Endodermal cell (in vitro differentiated cells): Measurements from ENCODE around the gene OR5L1. TPM values are rescaled to one million over a fixed set of nuclear protein-coding genes. Genes with fewer than 3 reads are reported as not detected.

Experiments used
- DNase-seq: peaks from one replicate; pipeline ENCODE4 v3.0.0-alpha.2; 2017
- H3K27ac ChIP-seq: 2 replicates; pipeline ENCODE4 v1.5.1; 2013; ENCODE audit warnings: mild to moderate bottlenecking, low read depth, low read length, moderate library complexity
- H3K27me3 ChIP-seq: 2 replicates; pipeline ENCODE4 v1.6.1; 2013; ENCODE audit warnings: mild to moderate bottlenecking, low read length, moderate library complexity; ENCODE audit not compliant: insufficient read depth, control insufficient read depth, poor library complexity, severe bottlenecking
- H3K36me3 ChIP-seq: 2 replicates; pipeline ENCODE4 v1.7.0; 2013; ENCODE audit warnings: mild to moderate bottlenecking, low read length, moderate library complexity; ENCODE audit not compliant: control insufficient read depth, insufficient read depth
- H3K4me1 ChIP-seq: one replicate; pipeline ENCODE4 v1.7.0; 2013; ENCODE audit warnings: low read length; ENCODE audit not compliant: control insufficient read depth, insufficient read depth
- H3K4me3 ChIP-seq: 2 replicates; pipeline ENCODE4 v1.5.1; 2013; ENCODE audit warnings: mild to moderate bottlenecking, low read length, moderate library complexity
- H3K9ac ChIP-seq: 2 replicates; pipeline ENCODE4 v1.6.1; 2013; ENCODE audit warnings: mild to moderate bottlenecking, low read length, moderate library complexity; ENCODE audit not compliant: poor library complexity, severe bottlenecking; ENCODE audit errors: extremely low read depth
- H3K9me3 ChIP-seq: 2 replicates; pipeline ENCODE4 v1.6.1; 2013; ENCODE audit warnings: mild to moderate bottlenecking, low read length, moderate library complexity; ENCODE audit not compliant: control insufficient read depth
- H3K27ac Mint-ChIP-seq: 2 replicates; pipeline ENCODE4 v1.8.0; 2020; ENCODE audit warnings: mixed read lengths
- H3K27me3 Mint-ChIP-seq: 2 replicates; pipeline ENCODE4 v1.8.0; 2021; ENCODE audit warnings: mild to moderate bottlenecking, mixed read lengths; ENCODE audit not compliant: insufficient read depth
- H3K36me3 Mint-ChIP-seq: 2 replicates; pipeline ENCODE4 v1.8.0; 2020; ENCODE audit warnings: low read depth, mixed read lengths
- H3K4me1 Mint-ChIP-seq: 2 replicates; pipeline ENCODE4 v1.8.0; 2020; ENCODE audit warnings: mixed read lengths
- H3K4me3 Mint-ChIP-seq: 2 replicates; pipeline ENCODE4 v1.8.0; 2020; ENCODE audit warnings: mild to moderate bottlenecking, moderate library complexity, mixed read lengths
- H3K9me3 Mint-ChIP-seq: 2 replicates; pipeline ENCODE4 v1.8.0; 2020; ENCODE audit warnings: mild to moderate bottlenecking, mixed read lengths
- CTCF ChIP-seq: fragments of 200-600 bp; sonication (generic); conservative IDR thresholded peaks from 2 replicates; pipeline ENCODE4 v1.5.0; 2021; ENCODE audit warnings: antibody characterized with exemption, mild to moderate bottlenecking
- WGBS, 2 experiments: methylation state at CpG; one replicate each; pipeline versions ENCODE4 v1.1.5 to v1.1.7; 2013; ENCODE audit warnings: missing lambda C conversion rate in 2 of 2, mixed read lengths in 1 of 2; ENCODE audit not compliant: insufficient coverage in 1 of 2, insufficient read length in 1 of 2; 5-methylcytosine and 5-hydroxymethylcytosine counted together
- total RNA-seq, 2 donors: library from RNA; stranded (reverse); fragmentation: NEBNext Ultra II Directional in 1 of 2; extraction: Animal tissue kit (Norgen Biotek cat#: 25700) in 1 of 2; gene quantifications; 2 replicates in 1 of 2; 3 replicates in 1 of 2; pipeline ENCODE4 v1.2.1, GENCODE V29; 2021

Gene OR5L1
- total RNA-seq, 2 donors from 2014 or later = not detected

GRCh38 chr11:55854704-55855103 is 43.5 kb downstream of the OR5L1 start:
- H3K27me3 ChIP-seq = no peaks in the 10 kb centered on the region
- DNase-seq = no peak
- H3K9ac ChIP-seq = no peak overlapping the region
- H3K4me1 ChIP-seq = no peaks in the 10 kb centered on the region
- no peaks in the 10 kb centered on the region for H3K36me3 ChIP-seq
- Mint-ChIP-seq H3K36me3 (no peaks in the 10 kb centered on the region), H3K4me1 (no peaks in the 10 kb centered on the region), H3K4me3 (no peak overlapping the region), H3K27ac (no peak overlapping the region), H3K27me3 (no peaks in the 10 kb centered on the region), H3K9me3 (peaks cover 77% of the 10 kb centered on the region)
- 14% methylated on average over 1 of the region's 1 CpG; no CpG with 5 or more reads in 1 of the 2 experiments for WGBS, 2 experiments
- no peak for TF ChIP-seq CTCF
- H3K9me3 ChIP-seq = peaks cover 82% of the 10 kb centered on the region
- H3K27ac ChIP-seq = no peak overlapping the region
- no peak overlapping the region for H3K4me3 ChIP-seq

Other genes starting within 250 kb of the OR5L1 start
- gene OR4C16, start 239.2 kb upstream of the OR5L1 start, total RNA-seq = not detected
- not detected for gene OR4C11, start 203.7 kb upstream of the OR5L1 start, total RNA-seq
- gene OR4P4, start 176.3 kb upstream of the OR5L1 start, total RNA-seq = not detected
- not detected for gene OR4S2, start 163.0 kb upstream of the OR5L1 start, total RNA-seq
- not detected for gene OR4C6, start 149.2 kb upstream of the OR5L1 start, total RNA-seq
- gene OR5D13, start 37.9 kb upstream of the OR5L1 start, total RNA-seq = not detected
- not detected for gene OR5D14, start 15.8 kb upstream of the OR5L1 start, total RNA-seq
- gene OR5D18, start 8.3 kb downstream of the OR5L1 start, total RNA-seq = not detected
- not detected for gene OR5L2, start 15.9 kb downstream of the OR5L1 start, total RNA-seq
- gene OR5D16, start 27.4 kb downstream of the OR5L1 start, total RNA-seq = not detected
- not detected for gene TRIM51, start 71.9 kb downstream of the OR5L1 start, total RNA-seq
- gene OR5W2, start 103.2 kb downstream of the OR5L1 start, total RNA-seq = not detected
- not detected for gene OR5I1, start 125.0 kb downstream of the OR5L1 start, total RNA-seq
- not detected for gene OR10AG1, start 158.6 kb downstream of the OR5L1 start, total RNA-seq
- not detected for gene OR5F1, start 183.3 kb downstream of the OR5L1 start, total RNA-seq
- not detected for gene OR5AS1, start 216.3 kb downstream of the OR5L1 start, total RNA-seq